HG03045 (cell line): ENCODE data around the gene VWDE.
"Not testable (repeated sequence)": the region's sequence is repeated elsewhere in the genome, so short reads cannot be mapped to it uniquely, and the experiment has no call there.

ENCODE experiments used
- ATAC-seq: cut with Tn5 transposase; IDR thresholded peaks from one replicate; pipeline ENCODE4 v1.9.1; 2021; ENCODE audit warnings: mild to moderate bottlenecking, moderate library complexity; ENCODE audit not compliant: unreplicated experiment

VWDE gene

DNA sequence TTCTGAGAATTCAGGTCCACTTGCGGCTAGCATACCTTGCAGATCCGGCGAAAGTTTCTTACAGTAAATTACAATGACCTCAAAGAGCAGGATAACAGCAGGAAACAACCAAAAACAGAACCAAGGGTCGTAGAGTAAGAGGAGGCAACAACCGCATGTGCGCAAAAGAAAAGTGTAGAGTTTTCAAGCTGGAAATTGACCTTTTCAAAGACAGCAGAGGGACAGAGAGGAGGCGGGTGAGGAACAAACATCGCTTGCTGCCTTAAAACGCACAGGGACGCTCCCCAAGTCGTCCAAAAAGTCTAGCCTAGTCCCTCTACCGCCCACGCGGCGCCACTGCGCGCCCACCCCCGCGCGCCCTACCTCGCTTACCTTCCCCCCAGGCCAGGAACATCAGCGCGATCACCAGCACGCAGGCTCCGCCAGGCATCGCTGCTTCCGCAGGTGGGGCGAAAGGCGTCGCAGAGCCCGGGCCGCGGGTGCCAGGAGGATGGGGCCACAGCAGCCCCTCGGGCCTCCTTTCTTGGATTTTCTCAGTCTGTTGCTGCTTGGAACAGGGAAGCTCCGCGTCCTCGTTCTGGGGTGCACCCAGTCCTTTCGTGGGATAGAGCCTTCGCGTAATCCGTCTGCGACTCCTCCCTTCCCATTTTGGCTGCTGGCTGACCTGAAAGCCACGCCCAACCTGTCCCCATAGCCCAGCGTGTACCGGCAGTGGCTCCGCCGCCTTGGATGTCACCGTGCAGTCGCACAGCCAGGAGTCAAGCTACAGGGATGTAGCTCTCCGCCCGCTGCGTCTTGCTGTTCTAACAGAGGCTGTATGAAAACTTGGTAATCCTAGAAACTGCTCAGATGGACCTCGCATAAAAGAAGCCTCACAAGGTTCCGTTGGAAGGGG, at the start of gene VWDE:
TSS of gene VWDE (minus strand) at position 579 of the 895 bp plus-strand sequence. CDS start at position 430, 149 bp downstream.
- ATAC-seq: no peak

DNA sequence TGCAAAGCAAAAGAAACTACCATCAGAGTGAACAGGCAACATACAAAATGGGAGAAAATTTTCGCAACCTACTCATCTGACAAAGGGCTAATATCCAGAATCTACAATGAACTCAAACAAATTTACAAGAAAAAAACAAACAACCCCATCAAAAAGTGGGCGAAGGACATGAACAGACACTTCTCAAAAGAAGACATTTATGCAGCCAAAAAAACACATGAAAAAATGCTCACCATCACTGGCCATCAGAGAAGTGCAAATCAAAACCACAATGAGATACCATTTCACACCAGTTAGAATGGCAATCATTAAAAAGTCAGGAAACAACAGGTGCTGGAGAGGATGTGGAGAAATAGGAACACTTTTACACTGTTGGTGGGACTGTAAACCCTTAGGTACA, 49.5 kb upstream of the VWDE start:
- ATAC-seq: not testable (repeated sequence)

DNA sequence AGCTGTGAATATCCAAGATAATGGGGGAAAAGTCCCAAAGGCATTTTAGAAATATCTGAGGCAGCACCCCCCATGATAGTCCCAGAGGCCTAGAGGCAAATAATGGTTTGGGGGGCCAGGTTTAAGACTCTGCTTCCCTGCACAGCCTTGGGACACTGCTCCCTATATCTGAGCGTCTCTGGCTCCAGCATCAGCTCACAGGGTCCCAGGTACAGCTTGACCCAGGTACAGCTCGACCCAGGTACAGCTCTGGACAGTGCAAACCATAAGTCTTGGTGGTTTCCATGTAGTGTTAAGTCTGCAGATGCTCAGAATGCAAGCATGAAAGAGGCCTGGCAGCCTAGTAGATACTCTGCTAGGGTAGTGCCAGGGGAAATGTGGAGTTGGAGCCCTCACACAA, 47.0 kb upstream of the VWDE start:
- no peak for ATAC-seq

DNA sequence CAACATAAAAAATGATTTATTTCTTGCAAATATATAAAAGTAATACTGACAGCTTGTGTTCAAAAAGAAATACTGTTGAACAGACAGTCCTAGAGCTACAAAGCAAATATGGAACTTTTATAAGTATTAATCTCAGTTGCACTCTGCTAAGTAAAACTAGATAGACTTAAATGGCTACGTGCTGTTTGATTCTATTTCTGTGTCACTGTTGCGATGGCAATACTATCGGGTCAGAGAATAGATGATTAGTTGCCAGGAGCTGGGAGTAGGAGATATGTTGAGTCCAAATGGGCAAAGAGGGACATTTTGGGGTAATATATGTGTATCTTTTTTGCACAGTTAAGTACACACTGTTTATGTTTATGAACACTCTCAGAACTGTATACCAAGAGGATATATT, 41.1 kb upstream of the VWDE start:
- no peak for ATAC-seq

DNA sequence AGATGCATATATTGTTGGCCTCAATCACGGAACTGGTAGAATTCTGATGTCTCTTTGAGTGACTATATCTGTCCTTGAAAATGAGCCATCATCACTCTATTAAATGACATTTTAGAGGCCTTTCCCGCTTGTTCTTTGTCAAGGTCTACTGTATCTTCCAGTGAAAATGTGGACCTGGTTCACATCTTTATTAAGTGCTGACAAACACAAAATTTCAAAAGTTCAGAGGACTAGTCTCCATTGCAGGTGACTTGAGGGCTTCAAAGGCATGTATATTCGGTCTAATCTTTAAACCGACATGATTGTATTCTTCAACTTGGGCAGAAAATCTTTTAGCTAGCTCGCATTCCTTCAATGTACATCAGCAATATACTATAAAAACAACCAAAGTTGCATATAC, 36.6 kb upstream of the VWDE start:
- ATAC-seq: no peak

DNA sequence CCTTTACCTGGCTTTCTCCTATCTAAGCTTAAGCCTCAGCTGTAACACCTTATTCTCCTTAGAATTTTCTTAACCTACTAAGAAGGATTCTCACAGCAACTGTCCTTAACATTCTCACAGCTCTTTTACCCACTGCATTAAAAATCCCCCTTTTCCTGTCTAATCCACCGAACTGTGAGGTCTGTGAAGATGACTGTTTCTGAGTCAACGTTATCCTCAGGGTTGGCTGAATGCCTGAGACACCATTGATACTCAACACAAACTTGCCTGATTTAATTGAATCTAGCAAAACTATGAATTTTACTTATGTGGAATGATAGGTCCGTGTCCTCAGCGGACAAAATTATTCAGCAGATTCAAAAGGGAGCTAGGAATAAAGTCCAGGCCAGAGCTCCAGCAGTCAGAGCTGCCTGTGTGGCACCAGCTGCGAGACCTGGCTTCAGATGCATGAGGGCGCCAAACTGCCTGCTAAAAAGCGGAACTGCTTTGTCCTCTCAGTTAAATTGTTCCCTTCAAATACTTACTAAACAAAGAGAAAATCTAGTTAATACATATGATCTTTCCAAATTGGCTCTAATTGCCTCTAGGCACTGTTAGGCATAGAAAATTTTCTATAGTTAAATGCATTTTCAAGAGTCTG, 33.4 kb upstream of the VWDE start:
- no peak for ATAC-seq

DNA sequence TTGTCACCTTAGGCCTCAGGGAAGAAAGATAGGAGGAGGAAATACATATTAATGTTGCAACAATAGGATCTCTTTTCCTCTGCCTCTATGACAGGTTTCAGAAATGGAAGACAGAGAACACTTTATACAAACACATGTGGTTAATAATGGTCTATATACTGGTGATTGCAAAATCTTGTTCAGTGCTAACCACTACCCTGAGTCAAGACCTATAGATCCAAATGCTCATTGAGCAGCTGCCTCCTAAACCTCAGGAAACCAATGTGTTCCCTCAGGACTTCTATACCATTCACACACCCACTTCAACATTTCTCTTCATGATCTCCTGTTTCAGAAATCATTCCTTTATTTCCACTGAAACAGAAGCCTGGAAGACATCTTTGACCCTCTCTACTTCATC, 32.5 kb upstream of the VWDE start:
- ATAC-seq: no peak

DNA sequence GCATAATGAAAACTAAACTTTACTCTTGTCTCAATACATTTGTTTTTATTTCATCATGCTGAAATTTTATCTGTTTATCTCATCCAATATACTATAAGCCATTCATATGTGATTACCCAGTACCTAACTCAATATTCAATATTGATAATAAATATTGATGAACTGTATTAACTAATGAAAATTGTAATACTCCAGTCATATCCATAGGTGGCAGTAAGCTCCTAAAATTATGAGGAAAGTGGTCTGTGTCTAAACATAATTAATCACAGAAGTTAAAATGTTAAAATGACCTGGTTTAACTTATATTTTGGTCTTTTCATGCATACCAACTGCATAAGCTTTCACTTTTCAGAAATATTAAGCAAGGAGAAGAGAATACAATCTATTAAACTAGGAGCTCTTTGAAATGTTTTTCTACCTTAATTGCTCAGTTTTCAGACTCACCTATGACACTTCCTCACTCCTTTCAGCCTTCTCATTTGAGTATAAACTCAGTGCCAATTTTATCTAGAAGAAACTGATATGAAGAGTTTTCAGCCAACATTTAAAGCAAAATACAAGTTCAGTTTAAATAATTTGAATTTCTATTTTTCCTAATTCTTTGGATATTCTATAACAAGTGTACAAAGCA, 30.5 kb upstream of the VWDE start:
- ATAC-seq: no peak

DNA sequence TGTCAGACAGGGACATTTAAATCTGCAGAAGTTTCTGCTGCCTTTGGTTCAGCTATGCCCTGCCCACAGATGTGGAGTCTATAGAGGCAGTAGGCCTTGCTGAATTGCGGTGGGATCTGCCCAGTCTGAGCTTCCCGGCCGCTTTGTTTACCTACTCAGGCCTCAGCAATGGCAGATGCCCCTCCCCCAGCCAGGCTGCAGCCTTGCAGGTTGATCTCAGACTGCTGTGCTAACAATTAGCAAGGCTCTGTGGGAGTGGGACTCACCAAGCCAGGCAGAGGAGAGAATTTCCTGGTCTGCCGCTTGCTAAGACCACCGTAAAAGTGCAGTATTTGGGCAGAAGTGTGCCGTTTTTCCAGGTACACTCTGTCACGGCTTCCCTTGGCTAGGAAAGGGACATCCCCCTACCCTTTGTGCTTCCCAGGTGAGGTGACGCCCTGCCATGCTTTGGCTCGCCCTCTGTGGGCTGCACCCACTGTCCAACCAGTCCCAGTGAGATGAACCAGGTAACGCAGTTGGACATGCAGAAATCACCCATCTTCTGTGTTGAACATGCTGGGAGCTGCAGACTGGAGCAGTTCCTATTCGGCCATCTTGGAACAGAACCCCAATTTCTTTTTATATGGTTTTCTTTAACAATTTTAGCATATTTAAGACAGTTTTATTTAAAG, 28.4 kb upstream of the VWDE start:
- no peak for ATAC-seq

DNA sequence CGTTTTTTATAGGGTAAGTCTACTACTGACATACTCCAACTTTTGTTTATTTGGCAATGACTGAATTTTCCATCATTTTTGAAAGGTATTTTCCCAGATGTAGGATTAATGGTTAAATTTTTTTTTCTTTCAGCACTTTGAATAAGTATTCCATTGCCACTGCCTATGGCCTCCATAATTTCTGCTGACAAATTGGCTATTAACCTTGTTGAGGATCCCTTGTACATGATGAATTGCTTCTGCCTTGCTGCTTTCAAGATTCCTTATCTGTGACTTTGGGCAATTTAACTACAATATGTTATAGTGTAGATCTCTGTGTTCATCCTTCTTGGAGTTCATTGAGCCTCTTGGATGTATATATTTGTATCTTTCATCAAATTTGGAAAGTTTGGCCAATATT, 21.6 kb upstream of the VWDE start:
- ATAC-seq: no peak

DNA sequence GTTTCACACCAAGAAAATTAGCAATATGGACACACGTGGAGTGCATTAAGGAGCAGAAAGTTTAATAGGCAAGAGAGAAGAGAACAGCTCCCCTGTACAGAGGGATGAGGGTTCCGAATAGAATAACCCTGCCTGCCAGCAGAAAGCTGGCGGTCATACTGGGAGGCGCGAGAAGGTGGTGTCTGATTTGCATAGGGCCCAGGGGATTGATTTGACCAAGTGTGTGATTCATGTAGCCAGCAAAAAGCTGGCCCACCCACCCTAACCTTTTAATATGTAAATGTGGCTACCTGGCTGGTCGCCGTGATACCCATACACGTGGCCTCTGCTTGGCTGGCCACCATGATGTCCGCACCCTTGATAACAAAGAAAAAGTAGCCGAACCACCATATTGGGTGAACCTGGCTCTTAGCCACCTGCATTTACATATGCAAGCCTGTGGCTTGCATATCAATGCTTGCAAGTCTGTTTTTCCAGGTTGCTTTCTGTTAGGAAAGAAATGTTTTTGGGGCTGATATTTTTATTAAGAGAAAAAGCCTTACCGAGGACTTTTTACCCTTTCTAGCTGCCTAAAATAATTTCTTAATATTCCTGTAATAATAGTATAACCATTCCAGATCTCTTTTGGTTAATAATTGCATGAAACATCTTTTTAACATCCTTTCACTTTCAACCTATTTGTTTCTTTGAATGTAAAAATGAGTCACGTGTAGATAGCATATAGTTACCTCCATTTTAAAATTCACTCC, 20.5 kb upstream of the VWDE start:
- ATAC-seq: no peak

DNA sequence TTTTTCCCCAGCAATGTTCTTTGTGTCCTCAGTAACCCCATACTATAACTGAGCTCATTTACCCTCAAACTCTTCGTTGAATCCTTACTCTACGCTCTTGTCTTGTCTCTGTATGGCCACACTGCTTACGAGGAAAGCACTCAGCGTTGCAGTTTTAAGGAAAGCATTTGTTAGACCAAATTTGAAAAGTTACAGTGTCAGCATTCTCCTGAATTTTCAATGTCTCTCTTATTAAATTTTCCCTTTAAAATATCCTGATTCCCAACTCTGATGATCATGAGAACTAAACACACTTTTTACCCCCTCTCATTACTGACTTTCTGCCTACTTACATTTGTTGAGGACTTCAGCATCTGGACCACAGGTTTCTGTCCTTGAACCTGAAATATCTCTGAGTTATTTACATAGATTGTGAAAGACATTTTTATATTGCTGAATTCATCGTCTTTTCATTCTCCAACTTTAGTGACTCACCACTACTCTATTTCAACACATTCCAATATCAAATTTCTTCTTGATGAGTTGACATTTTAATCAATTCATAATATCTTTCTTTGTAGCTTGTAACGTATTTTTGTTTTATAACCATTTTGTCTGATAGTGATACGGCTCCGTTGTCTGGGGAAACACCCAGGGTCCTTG, 19.8 kb upstream of the VWDE start:
- no peak for ATAC-seq

DNA sequence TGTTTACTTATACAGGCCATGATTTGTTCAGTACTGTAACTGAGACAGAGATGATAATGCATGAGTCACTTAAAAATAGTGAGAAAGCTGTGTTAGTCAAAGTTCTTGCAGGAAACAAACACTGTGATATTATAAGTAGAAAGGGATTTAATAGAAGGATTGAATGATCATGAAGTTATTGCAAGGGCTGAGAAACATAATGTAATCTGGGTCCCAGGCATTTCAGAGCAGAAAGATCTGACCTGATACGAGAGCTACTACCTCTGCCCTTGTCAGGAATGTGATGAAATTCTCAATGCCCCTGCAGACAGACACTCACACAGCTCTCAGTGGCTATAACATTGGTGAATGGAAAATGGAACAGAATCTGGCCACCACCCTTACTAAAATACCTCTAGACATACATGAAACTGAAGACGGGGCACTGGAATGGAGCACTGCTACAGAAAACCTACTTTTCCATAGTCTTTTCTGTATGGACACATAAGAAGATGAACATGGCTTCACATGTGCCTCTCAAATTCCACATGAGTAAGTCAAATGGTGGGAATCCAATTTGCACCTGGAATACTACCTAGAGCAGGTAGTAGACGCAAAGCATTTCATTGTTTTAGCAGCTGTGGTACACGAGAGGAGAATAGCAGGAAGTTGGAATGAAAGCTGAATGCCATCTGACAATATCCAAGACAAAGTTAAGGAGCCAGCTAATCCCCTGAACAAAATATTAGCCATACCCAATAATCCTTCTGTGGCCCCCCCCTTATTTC, 19.1 kb upstream of the VWDE start:
- ATAC-seq: no peak

DNA sequence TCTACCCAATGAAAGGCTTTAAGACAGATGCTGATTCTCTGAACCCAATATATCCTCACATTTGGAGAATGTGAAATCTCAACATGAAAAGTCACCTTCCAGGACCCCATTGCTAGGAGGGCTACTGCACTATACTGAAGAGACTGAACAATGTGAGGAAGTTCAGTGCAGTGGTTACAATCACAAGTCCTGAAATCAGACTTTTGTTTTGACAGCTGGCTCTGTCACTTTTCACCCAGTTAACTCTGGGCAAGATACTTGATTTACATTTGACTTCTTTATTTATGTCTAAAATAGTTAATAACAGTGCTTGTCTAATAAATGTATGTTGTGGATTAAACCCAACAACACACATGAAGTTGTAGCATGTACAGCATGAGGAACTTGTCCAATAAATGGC, 14.8 kb upstream of the VWDE start:
- no peak for ATAC-seq

DNA sequence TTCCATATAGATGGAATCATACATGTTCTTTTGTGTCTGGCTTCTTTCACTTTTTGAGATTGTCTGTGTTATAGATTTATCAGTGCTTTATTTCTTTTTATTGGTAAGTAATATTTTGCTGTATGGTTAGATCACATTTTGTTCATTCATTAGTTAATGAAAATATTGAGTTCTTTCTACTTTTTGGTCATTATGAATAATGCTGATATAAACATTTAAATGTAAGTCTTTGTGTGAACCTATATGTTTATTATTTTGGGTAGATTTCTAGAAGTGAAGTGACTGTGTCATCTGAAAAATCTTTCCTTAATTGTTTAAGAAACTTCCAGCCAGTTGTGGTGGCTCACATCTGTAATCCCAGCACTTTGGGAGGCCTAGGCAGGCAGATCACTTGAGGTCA, 11.4 kb upstream of the VWDE start:
- ATAC-seq: no peak

DNA sequence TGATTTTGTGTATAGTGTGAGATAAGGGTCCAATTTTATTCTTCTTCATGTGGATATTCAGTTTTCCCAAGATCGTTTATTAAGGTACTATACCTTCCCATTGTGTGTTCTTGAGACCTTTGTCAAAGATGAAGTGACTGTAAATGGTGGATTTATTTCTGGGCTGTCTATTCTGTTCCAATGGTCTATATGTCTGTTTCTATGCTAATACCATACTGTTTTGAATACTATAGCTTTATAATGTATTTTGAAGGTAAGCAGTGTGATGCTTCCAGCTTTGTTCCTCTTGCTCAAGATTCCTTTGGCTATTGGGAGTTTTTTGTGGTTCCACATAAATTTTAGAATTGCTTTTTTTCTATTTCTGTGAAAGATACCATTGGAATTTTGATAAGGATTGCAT, 8.7 kb upstream of the VWDE start:
- ATAC-seq: no peak

DNA sequence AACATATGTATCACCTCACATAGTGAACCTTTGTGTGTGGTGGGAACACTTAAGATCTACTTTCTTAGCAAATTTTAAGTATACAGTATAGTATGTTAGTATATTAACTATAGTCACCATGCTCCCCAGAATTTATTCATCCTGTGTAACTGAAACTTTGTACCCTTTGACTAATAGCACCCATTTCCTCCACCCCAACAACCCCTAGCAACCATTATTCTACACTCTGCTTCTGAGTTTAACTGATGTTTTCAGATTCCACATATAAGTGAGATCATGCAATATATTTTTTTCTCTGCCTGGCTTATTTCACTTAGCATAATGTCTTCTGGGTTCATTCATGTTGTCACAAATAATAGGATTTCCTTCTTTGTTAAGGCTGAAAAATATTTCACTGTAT, 6.9 kb upstream of the VWDE start:
- ATAC-seq: no peak

DNA sequence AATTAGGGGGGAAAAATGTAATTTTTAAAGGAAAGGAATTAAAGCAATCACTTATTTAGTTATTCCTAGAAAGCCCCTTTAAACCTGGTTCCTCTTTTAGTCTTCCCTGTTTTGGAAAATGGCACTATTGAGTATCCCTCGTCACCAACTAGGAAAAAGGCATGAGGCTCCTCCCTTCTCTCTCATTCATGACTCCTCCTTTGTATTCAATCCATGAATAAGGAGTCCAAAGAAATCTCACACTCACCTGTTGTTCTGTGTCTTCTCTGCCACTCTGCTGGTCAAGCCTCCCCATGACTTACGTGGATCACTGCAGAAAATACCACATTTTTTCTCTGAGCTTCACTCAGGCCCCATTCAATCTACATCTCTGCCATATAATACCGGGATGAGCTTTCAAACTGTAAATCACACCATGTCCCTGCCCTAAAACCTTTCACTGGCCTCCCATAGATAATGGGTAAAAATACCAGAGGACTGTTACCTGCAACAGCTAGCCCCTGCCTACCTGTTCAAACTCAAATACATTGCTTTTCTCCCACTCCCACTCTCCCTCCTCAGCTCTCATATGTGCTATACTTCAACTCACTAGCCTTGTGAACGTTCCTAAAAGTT, 5.5 kb upstream of the VWDE start:
- ATAC-seq: no peak

DNA sequence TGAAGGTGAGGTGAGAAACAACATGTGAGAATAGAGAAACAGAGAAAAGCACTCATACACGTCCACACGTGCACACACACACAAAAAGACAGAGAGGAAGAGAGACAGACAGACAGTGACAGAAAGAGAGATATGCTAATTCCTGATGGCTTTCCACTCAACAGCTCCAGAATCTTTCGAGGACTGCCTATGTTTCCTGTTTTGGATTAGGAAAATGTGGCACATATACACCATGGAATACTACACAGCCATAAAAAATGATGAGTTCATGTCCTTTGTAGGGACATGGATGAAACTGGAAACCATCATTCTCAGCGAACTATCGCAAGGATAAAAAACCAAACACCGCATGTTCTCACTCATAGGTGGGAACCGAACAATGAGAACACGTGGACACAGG, 4.0 kb upstream of the VWDE start:
- not testable (repeated sequence) for ATAC-seq
